Activated CD4-positive, alpha-beta T cell treated with anti-CD3 and anti-CD28 coated beads, Interleukin-2, amount 10 ng/mL, durations not matched to agents 24 days and 14 days (primary cell): ENCODE measurements around the gene USHBP1. TPM values are rescaled to one million over a fixed set of nuclear protein-coding genes. Genes with fewer than 3 reads are reported as not detected.

Experiments used
- DNase-seq: peaks from one replicate; pipeline ENCODE4 v3.0.0; 2022
- H3K27ac Mint-ChIP-seq: one replicate; pipeline ENCODE4 v1.8.0; 2022; ENCODE audit warnings: mild to moderate bottlenecking, mixed read lengths
- H3K27me3 Mint-ChIP-seq: one replicate; pipeline ENCODE4 v1.8.0; 2022; ENCODE audit warnings: mixed read lengths
- H3K36me3 Mint-ChIP-seq: one replicate; pipeline ENCODE4 v1.8.0; 2022; ENCODE audit warnings: low read depth, mild to moderate bottlenecking, mixed read lengths
- H3K4me1 Mint-ChIP-seq: one replicate; pipeline ENCODE4 v1.8.0; 2021; ENCODE audit warnings: mixed read lengths
- H3K4me3 Mint-ChIP-seq: one replicate; pipeline ENCODE4 v1.8.0; 2022; ENCODE audit warnings: mild to moderate bottlenecking, moderate library complexity, mixed read lengths
- H3K9me3 Mint-ChIP-seq: one replicate; pipeline ENCODE4 v1.8.0; 2021; ENCODE audit warnings: mixed read lengths
- intact Hi-C: fragments of 100-400 bp; cut with micrococcal nuclease; formaldehyde crosslinking; loops from one replicate; pipeline ENCODE4 v1.15.1; 2023
- total RNA-seq: library from RNA; stranded (reverse); gene quantifications from 2 replicates; pipeline ENCODE4 v1.2.3, GENCODE V29; 2022

Gene USHBP1
- total RNA-seq, result 0.30 and 0.38 TPM in 2 replicates

GRCh38 chr19:17264641-17264979 is at the start of gene USHBP1:
Gene USHBP1, minus strand, starts transcription at chr19:17264745. Its CDS starts 446 bp downstream, at chr19:17264299.
- Mint-ChIP-seq H3K4me1 (peaks cover 16% of the 10 kb centered on the region), H3K36me3 (peaks cover 6% of the 10 kb centered on the region), H3K4me3 (no peak within 1 kb of the TSS), H3K9me3 (no peaks in the 10 kb centered on the region), H3K27me3 (peaks cover 2% of the 10 kb centered on the region), H3K27ac (no peak within 1 kb of the TSS)
- DNase-seq, result peak; percentile 71
- intact Hi-C loops, result no loop called here

GRCh38 chr19:17314007-17314593 is 49.6 kb upstream of the USHBP1 start:
- Mint-ChIP-seq H3K27ac (no peak overlapping the region), H3K4me3 (no peak overlapping the region), H3K36me3 (peaks cover 37% of the 10 kb centered on the region), H3K9me3 (no peaks in the 10 kb centered on the region), H3K4me1 (peaks cover 17% of the 10 kb centered on the region), H3K27me3 (no peaks in the 10 kb centered on the region)
- no peak for DNase-seq
- intact Hi-C loops, result no loop called here

- no peak for DNase-seq
- intact Hi-C loops, result no loop called here
- Mint-ChIP-seq H3K9me3 (no peaks in the 10 kb centered on the region), H3K4me1 (peaks cover 24% of the 10 kb centered on the region), H3K27me3 (no peaks in the 10 kb centered on the region), H3K36me3 (peaks cover 39% of the 10 kb centered on the region), H3K27ac (no peak overlapping the region), H3K4me3 (no peak overlapping the region)
Observed at GRCh38 chr19:17312189-17313113, 47.9 kb upstream of the USHBP1 start.

- H3K27me3 Mint-ChIP-seq, result no peaks in the 10 kb centered on the region
- H3K4me3 Mint-ChIP-seq, result peak overlapping the region; percentile 66
- DNase-seq, result peak; percentile 56
- H3K4me1 Mint-ChIP-seq, result peaks cover 26% of the 10 kb centered on the region
- intact Hi-C loops, result no loop called here
- H3K27ac Mint-ChIP-seq, result no peak overlapping the region
- peaks cover 36% of the 10 kb centered on the region for H3K36me3 Mint-ChIP-seq
- H3K9me3 Mint-ChIP-seq, result no peaks in the 10 kb centered on the region
Observed at GRCh38 chr19:17311455-17312188, 47.1 kb upstream of the USHBP1 start.

- Mint-ChIP-seq H3K27ac (peak overlapping the region; percentile 97), H3K4me1 (peaks cover 32% of the 10 kb centered on the region), H3K9me3 (no peaks in the 10 kb centered on the region), H3K36me3 (peaks cover 29% of the 10 kb centered on the region), H3K27me3 (no peaks in the 10 kb centered on the region), H3K4me3 (peak overlapping the region; percentile 99)
- intact Hi-C loops, result loop anchor here (1.0 to 5.0 kb wide), 3 partner anchors 24 to 83 kb away; partner anchors contain the start of genes ANO8, BABAM1 and OCEL1
- DNase-seq, result no peak
Observed at GRCh38 chr19:17309965-17310461, 45.5 kb upstream of the USHBP1 start.

DNA sequence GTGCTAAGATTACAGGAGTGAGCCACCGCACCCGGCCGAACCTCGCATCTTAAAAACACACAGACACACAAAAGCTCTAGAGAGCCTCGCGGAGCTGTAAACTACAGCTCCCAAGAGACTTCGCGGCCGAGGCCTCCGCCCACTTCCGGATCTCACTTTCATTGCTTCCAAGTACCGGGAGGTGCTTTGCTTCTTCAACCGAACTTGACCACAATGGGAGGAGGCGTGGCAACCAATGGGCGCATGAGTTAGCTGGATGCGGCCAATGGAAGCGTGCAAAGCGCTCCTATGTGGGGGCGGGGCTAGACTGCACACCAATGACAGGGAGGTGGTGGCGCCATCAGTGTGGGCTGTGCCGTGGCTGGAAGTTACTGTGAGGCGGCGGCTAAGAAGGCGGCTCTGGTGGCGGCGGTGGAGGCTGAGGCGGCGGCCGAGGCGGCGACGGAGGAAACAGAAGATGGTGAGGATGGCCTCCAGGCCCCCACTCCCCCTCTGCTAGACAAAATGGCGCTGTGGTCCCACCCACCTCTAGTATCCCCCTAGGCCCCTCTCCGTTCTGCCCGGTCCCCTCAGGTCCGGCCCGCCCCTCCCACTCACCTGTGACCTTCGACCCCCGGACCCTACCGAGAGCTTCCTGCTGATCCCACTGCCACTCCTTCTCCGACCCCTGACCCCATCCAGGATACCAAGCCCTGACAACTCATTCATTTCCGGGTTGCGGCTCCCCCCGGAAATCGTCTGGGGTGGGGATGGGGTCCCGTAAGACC is 44.8 kb upstream of the USHBP1 start, which contains the start of gene DDA1:
Gene DDA1, plus strand, starts transcription at position 366 of the 767 bp plus-strand sequence. Its CDS starts 92 bp downstream, at position 458.
- Mint-ChIP-seq H3K9me3 (no peaks in the 10 kb centered on the region), H3K27me3 (no peaks in the 10 kb centered on the region), H3K27ac (peak within 1 kb of the TSS; percentile 97), H3K36me3 (peaks cover 29% of the 10 kb centered on the region), H3K4me1 (peaks cover 36% of the 10 kb centered on the region), H3K4me3 (peak within 1 kb of the TSS; percentile 99)
- intact Hi-C loops, result loop anchor here (1.0 to 5.0 kb wide), 3 partner anchors 25 to 82 kb away; partner anchors contain the start of genes ANO8, BABAM1 and OCEL1
- DNase-seq, result peak; percentile 100

GRCh38 chr19:17307876-17308377 is 43.4 kb upstream of the USHBP1 start:
- Mint-ChIP-seq H3K4me1 (peaks cover 40% of the 10 kb centered on the region), H3K9me3 (no peaks in the 10 kb centered on the region), H3K36me3 (peaks cover 20% of the 10 kb centered on the region), H3K27ac (peak overlapping the region; percentile 29), H3K27me3 (no peaks in the 10 kb centered on the region), H3K4me3 (peak overlapping the region; percentile 91)
- intact Hi-C loops, result loop anchor here (5.0 kb wide), 1 partner anchor 81 kb away; the partner anchor contains the start of gene OCEL1
- peak; percentile 57 for DNase-seq

- intact Hi-C loops, result loop anchor here (5.0 kb wide), 1 partner anchor 79 kb away; the partner anchor contains the start of gene OCEL1
- Mint-ChIP-seq H3K27me3 (no peaks in the 10 kb centered on the region), H3K4me3 (peak overlapping the region; percentile 91), H3K4me1 (peaks cover 44% of the 10 kb centered on the region), H3K36me3 (peaks cover 15% of the 10 kb centered on the region), H3K9me3 (no peaks in the 10 kb centered on the region), H3K27ac (peak overlapping the region; percentile 93)
- DNase-seq, result no peak
Observed at GRCh38 chr19:17306285-17306714, 41.8 kb upstream of the USHBP1 start.

GRCh38 chr19:17305517-17306284 is 41.2 kb upstream of the USHBP1 start, which contains the start of gene MRPL34:
Gene MRPL34, plus strand, starts transcription at chr19:17305872. Its CDS starts 21 bp downstream, at chr19:17305893.
- peak; percentile 98 for DNase-seq
- Mint-ChIP-seq H3K27me3 (no peaks in the 10 kb centered on the region), H3K36me3 (peaks cover 17% of the 10 kb centered on the region), H3K4me1 (peaks cover 42% of the 10 kb centered on the region), H3K4me3 (peak within 1 kb of the TSS; percentile 91), H3K9me3 (no peaks in the 10 kb centered on the region), H3K27ac (peak within 1 kb of the TSS; percentile 93)
- intact Hi-C loops, result loop anchor here (1.0 to 5.0 kb wide), 4 partner anchors 13 to 114 kb away; partner anchors contain the start of genes BABAM1 and OCEL1

DNA sequence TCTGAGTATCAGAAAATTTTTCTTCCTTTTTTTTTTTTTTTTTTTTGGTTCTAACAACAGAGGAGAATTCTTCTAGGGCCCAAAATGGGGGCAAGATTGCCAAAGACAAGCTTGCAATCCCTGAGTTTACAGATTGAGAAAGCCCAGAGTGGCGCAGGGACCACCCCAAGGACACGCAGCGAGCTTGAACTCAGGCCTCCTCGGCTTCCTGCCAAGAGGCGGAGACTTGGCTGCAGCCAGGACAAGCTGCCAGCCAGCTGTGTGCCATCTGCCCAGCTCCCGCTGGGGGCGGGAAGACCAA is 40.6 kb upstream of the USHBP1 start:
- no peak for DNase-seq
- H3K36me3 Mint-ChIP-seq, result peaks cover 20% of the 10 kb centered on the region
- peaks cover 37% of the 10 kb centered on the region for H3K4me1 Mint-ChIP-seq
- peak overlapping the region; percentile 93 for H3K27ac Mint-ChIP-seq
- intact Hi-C loops, result loop anchor here (1.0 to 5.0 kb wide), 4 partner anchors 13 to 114 kb away; partner anchors contain the start of genes BABAM1 and OCEL1
- no peaks in the 10 kb centered on the region for H3K27me3 Mint-ChIP-seq
- H3K9me3 Mint-ChIP-seq, result no peaks in the 10 kb centered on the region
- H3K4me3 Mint-ChIP-seq, result peak overlapping the region; percentile 91

GRCh38 chr19:17304386-17305215 is 40.1 kb upstream of the USHBP1 start:
- H3K4me3 Mint-ChIP-seq, result peak overlapping the region; percentile 91
- H3K36me3 Mint-ChIP-seq, result peaks cover 21% of the 10 kb centered on the region
- peak; percentile 63 for DNase-seq
- H3K9me3 Mint-ChIP-seq, result no peaks in the 10 kb centered on the region
- intact Hi-C loops, result loop anchor here (1.0 to 5.0 kb wide), 4 partner anchors 12 to 115 kb away; partner anchors contain the start of genes BABAM1 and OCEL1
- peak overlapping the region; percentile 93 for H3K27ac Mint-ChIP-seq
- peaks cover 36% of the 10 kb centered on the region for H3K4me1 Mint-ChIP-seq
- H3K27me3 Mint-ChIP-seq, result no peaks in the 10 kb centered on the region
